A673 (cell line): Measurements from ENCODE around the gene ADM2.

Experiments
- CTCF ChIP-seq: fragments of 300-800, 200-600 bp; sonication (generic); conservative IDR thresholded peaks from 2 replicates; pipeline ENCODE4 v1.5.1; 2017; ENCODE audit warnings: low read depth, mild to moderate bottlenecking, antibody characterized with exemption, low read length, moderate library complexity, mixed read lengths
- EZH2 ChIP-seq: fragments of 200-600 bp; sonication (generic); IDR thresholded peaks from 2 replicates; pipeline ENCODE4 v1.6.1; 2017; ENCODE audit warnings: borderline replicate concordance, low read depth, mild to moderate bottlenecking, mixed read lengths, antibody characterized with exemption, low read length; ENCODE audit not compliant: poor library complexity, severe bottlenecking

- TF ChIP-seq CTCF (no peak), EZH2 (no peak)
Observed at GRCh38 chr22:50490531-50491308, 9.4 kb downstream of the ADM2 start.
